Measurements from ENCODE around the gene ZDHHC8.

Gene ZDHHC8

GRCh38 chr22:20196094-20196842 lies 64.7 kb downstream of the ZDHHC8 start:
- DNase-seq (ENCODE audit: low spot score): no peak

All from NAMALWA (cell line).